Uterus (tissue), 2 donors: Measurements from ENCODE around the gene TRIM3.

ENCODE experiments used
- CTCF ChIP-seq, 4 experiments: fragments of 200-600 bp in 2 of 4; fragments of 450-650 bp in 2 of 4; sonication (generic) in 2 of 4; IDR thresholded peaks; one replicate each; pipeline ENCODE4 v1.5.1; 2016 to 2019; ENCODE audit warnings: antibody characterized with exemption in 4 of 4, mild to moderate bottlenecking in 2 of 4, moderate library complexity in 1 of 4
- POLR2A ChIP-seq, 2 donors: fragments of 450-650 bp; IDR thresholded peaks; one replicate each; pipeline ENCODE4 v1.6.1; 2016; ENCODE audit warnings: antibody characterized with exemption in 2 of 2, mild to moderate bottlenecking in 1 of 2, moderate library complexity in 1 of 2

GRCh38 chr11:6458352-6459098 lies 15.2 kb downstream of the TRIM3 start:
- no peak for TF ChIP-seq POLR2A (IDR thresholded peaks at IDR 0.05)
- no peak for TF ChIP-seq CTCF (IDR thresholded peaks at IDR 0.05)
